SK-N-SH treated with all-trans-retinoic acid at 6 μM for 48 hours (cell line): Measurements from ENCODE around the gene FTO.

Source experiments
- ATAC-seq: fragments of 200-7000 bp; cut with Tn5 transposase; 3 replicates; pipeline ENCODE4 v1.9.1; 2020; ENCODE audit warnings: mild to moderate bottlenecking, moderate library complexity
- ARNTL ChIP-seq: fragments of 450-650 bp; formaldehyde crosslinking; IDR thresholded peaks from 2 replicates; pipeline ENCODE4 v1.5.0; 2020; ENCODE audit warnings: low read depth, mild to moderate bottlenecking, moderate library complexity, borderline replicate concordance
- BACH2 ChIP-seq: fragments of 250-450 bp; sonication (Bioruptor Pico); IDR thresholded peaks from 2 replicates; pipeline ENCODE4 v1.9.0; 2021; ENCODE audit warnings: mild to moderate bottlenecking, borderline replicate concordance
- CREB5 ChIP-seq: fragments of 250-450 bp; sonication (Bioruptor Pico); IDR thresholded peaks from 2 replicates; pipeline ENCODE4 v1.5.1; 2020; ENCODE audit warnings: low read depth, mild to moderate bottlenecking, moderate library complexity
- CSDC2 ChIP-seq: fragments of 250-450 bp; sonication (Bioruptor Pico); IDR thresholded peaks from 2 replicates; pipeline ENCODE4 v1.5.0; 2020; ENCODE audit warnings: mild to moderate bottlenecking, moderate library complexity
- CSRNP3 ChIP-seq: fragments of 250-450 bp; sonication (Bioruptor Pico); IDR thresholded peaks from 2 replicates; pipeline ENCODE4 v1.5.1; 2021; ENCODE audit warnings: mild to moderate bottlenecking, moderate library complexity
- ESRRG ChIP-seq: fragments of 250-450 bp; sonication (Bioruptor Pico); IDR thresholded peaks from 2 replicates; pipeline ENCODE4 v1.6.1; 2021; ENCODE audit warnings: mild to moderate bottlenecking
- GLIS3 ChIP-seq: fragments of 250-450 bp; sonication (Bioruptor Pico); IDR thresholded peaks from 2 replicates; pipeline ENCODE4 v1.5.0; 2020; ENCODE audit warnings: mild to moderate bottlenecking, moderate library complexity
- ISL1 ChIP-seq: fragments of 250-450 bp; sonication (Bioruptor Pico); IDR thresholded peaks from 2 replicates; pipeline ENCODE4 v2.1.2; 2022; ENCODE audit warnings: mild to moderate bottlenecking, moderate library complexity
- OSR1 ChIP-seq: fragments of 250-450 bp; sonication (Bioruptor Pico); IDR thresholded peaks from 2 replicates; pipeline ENCODE4 v1.8.0; 2022; ENCODE audit warnings: moderate library complexity, mild to moderate bottlenecking, inconsistent platforms
- RARB ChIP-seq: fragments of 250-450 bp; sonication (Bioruptor Pico); IDR thresholded peaks from 2 replicates; pipeline ENCODE4 v1.8.0; 2021; ENCODE audit warnings: mild to moderate bottlenecking, moderate library complexity
- SNAI2 ChIP-seq: fragments of 250-450 bp; sonication (Bioruptor Pico); IDR thresholded peaks from 2 replicates; pipeline ENCODE4 v1.5.0; 2020; ENCODE audit warnings: mild to moderate bottlenecking, moderate library complexity
- TCF4 ChIP-seq: fragments of 250-450 bp; sonication (Bioruptor Pico); IDR thresholded peaks from 2 replicates; pipeline ENCODE4 v1.8.0; 2021; ENCODE audit warnings: mild to moderate bottlenecking, moderate library complexity, borderline replicate concordance
- TOX ChIP-seq: fragments of 250-450 bp; sonication (Bioruptor Pico); IDR thresholded peaks from 2 replicates; pipeline ENCODE4 v1.8.0; 2021; ENCODE audit warnings: mild to moderate bottlenecking, moderate library complexity, borderline replicate concordance
- ZC3H10 ChIP-seq: fragments of 250-450 bp; sonication (Bioruptor Pico); IDR thresholded peaks from 2 replicates; pipeline ENCODE4 v1.5.1; 2021; ENCODE audit warnings: mild to moderate bottlenecking, moderate library complexity
- ZFP3 ChIP-seq: fragments of 250-450 bp; sonication (Bioruptor Pico); IDR thresholded peaks from 2 replicates; pipeline ENCODE4 v1.5.0; 2020; ENCODE audit warnings: mild to moderate bottlenecking, moderate library complexity
- ZFP30 ChIP-seq: fragments of 450-650 bp; formaldehyde crosslinking; IDR thresholded peaks from 2 replicates; pipeline ENCODE4 v1.5.0; 2022; ENCODE audit warnings: mild to moderate bottlenecking, moderate library complexity
- ZNF565 ChIP-seq: fragments of 450-650 bp; formaldehyde crosslinking; conservative IDR thresholded peaks from 2 replicates; pipeline ENCODE4 v1.5.0; 2020; ENCODE audit warnings: low read depth, mild to moderate bottlenecking, moderate library complexity
- ZNF70 ChIP-seq: fragments of 450-650 bp; formaldehyde crosslinking; IDR thresholded peaks from 2 replicates; pipeline ENCODE4 v1.5.0; 2020; ENCODE audit warnings: mild to moderate bottlenecking, moderate library complexity
- TF ChIP-seq, protein P1 (sequence below): fragments of 250-450 bp; sonication (Bioruptor Pico); IDR thresholded peaks from 2 replicates; pipeline ENCODE4 v1.8.0; 2021; ENCODE audit warnings: low read depth, mild to moderate bottlenecking, moderate library complexity, borderline replicate concordance
- TF ChIP-seq, protein P2 (sequence below): fragments of 250-450 bp; sonication (Bioruptor Pico); IDR thresholded peaks from 2 replicates; pipeline ENCODE4 v1.5.0; 2020; ENCODE audit warnings: mild to moderate bottlenecking, moderate library complexity
- TF ChIP-seq, protein P3 (sequence below): fragments of 250-450 bp; sonication (Bioruptor Pico); IDR thresholded peaks from 2 replicates; pipeline ENCODE4 v1.8.0; 2020; ENCODE audit warnings: mild to moderate bottlenecking, moderate library complexity, borderline replicate concordance

FTO gene

GRCh38 chr16:53668869-53669268 lies 35.1 kb upstream of the FTO start:
- no peak for ATAC-seq
- no peak for TF ChIP-seq ZFP30 (CRISPR knock-in tag)
- TF ChIP-seq, protein P1, sequence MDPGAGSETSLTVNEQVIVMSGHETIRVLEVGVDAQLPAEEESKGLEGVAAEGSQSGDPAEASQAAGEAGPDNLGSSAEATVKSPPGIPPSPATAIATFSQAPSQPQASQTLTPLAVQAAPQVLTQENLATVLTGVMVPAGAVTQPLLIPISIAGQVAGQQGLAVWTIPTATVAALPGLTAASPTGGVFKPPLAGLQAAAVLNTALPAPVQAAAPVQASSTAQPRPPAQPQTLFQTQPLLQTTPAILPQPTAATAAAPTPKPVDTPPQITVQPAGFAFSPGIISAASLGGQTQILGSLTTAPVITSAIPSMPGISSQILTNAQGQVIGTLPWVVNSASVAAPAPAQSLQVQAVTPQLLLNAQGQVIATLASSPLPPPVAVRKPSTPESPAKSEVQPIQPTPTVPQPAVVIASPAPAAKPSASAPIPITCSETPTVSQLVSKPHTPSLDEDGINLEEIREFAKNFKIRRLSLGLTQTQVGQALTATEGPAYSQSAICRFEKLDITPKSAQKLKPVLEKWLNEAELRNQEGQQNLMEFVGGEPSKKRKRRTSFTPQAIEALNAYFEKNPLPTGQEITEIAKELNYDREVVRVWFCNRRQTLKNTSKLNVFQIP (CRISPR knock-in tag) = no peak
- no peak for TF ChIP-seq ZC3H10
- TF ChIP-seq CREB5 (CRISPR knock-in tag) = no peak

- no peak for ATAC-seq
- no peak for TF ChIP-seq OSR1 (CRISPR knock-in tag)
- no peak for TF ChIP-seq CSDC2 (CRISPR knock-in tag)
- no peak for TF ChIP-seq ZFP3 (CRISPR knock-in tag)
- no peak for TF ChIP-seq BACH2 (CRISPR knock-in tag)
Observed at GRCh38 chr16:53672461-53672860, 31.5 kb upstream of the FTO start.

DNA sequence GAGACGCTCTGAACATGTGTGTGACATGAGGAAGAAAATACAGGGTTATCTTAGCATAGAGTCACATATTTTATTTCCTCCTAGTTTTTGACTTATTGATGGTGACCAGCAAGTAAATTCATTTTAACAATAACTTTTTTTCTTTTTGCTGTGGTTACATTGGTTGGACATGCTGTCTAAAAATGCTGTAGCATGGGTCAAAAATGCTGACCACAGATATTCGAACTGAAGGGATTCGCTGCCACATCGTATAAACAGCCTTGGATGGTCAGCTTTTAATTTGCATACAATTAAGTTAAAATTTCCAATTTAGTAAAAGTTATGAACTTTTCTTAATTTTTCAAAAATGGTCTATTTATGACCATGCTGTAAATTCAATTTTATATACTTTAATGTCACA lies 30.8 kb upstream of the FTO start:
- no peak for ATAC-seq
- TF ChIP-seq OSR1 (CRISPR knock-in tag) = no peak
- no peak for TF ChIP-seq ZNF70
- TF ChIP-seq CREB5 (CRISPR knock-in tag) = no peak
- no peak for TF ChIP-seq ISL1
- no peak for TF ChIP-seq RARB (CRISPR knock-in tag)
- TF ChIP-seq CSDC2 (CRISPR knock-in tag) = no peak
- no peak for TF ChIP-seq ZNF565 (CRISPR knock-in tag)
- TF ChIP-seq, protein P2, sequence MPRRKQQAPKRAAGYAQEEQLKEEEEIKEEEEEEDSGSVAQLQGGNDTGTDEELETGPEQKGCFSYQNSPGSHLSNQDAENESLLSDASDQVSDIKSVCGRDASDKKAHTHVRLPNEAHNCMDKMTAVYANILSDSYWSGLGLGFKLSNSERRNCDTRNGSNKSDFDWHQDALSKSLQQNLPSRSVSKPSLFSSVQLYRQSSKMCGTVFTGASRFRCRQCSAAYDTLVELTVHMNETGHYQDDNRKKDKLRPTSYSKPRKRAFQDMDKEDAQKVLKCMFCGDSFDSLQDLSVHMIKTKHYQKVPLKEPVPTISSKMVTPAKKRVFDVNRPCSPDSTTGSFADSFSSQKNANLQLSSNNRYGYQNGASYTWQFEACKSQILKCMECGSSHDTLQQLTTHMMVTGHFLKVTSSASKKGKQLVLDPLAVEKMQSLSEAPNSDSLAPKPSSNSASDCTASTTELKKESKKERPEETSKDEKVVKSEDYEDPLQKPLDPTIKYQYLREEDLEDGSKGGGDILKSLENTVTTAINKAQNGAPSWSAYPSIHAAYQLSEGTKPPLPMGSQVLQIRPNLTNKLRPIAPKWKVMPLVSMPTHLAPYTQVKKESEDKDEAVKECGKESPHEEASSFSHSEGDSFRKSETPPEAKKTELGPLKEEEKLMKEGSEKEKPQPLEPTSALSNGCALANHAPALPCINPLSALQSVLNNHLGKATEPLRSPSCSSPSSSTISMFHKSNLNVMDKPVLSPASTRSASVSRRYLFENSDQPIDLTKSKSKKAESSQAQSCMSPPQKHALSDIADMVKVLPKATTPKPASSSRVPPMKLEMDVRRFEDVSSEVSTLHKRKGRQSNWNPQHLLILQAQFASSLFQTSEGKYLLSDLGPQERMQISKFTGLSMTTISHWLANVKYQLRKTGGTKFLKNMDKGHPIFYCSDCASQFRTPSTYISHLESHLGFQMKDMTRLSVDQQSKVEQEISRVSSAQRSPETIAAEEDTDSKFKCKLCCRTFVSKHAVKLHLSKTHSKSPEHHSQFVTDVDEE (CRISPR knock-in tag) = no peak
- TF ChIP-seq, all 23 proteins: peak for 0

DNA sequence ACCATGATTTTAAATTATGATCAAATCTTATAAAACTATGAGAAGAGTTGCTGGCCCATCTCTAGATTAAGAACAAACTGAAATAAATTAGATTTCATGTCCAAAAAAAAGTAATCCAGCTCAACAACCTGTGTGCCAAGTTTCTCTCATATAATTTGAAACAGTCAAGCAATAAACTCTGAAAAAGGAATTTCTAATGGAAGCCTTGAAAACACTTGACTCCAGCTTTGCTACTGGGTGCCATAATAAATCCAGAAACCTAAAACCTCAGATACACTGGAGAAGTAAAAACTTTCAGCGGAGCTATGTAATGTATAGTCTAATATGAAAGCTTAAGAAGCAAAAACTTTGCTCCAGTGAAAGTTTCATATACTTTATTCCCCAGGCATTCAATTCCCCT lies 25.8 kb upstream of the FTO start:
- ATAC-seq = no peak
- TF ChIP-seq ZNF565 (CRISPR knock-in tag) (no peak), ZNF70 (no peak), GLIS3 (CRISPR knock-in tag) (no peak), RARB (CRISPR knock-in tag) (no peak), ZFP3 (CRISPR knock-in tag) (no peak), ZFP30 (CRISPR knock-in tag) (no peak), BACH2 (CRISPR knock-in tag) (no peak), ESRRG (CRISPR knock-in tag) (no peak), ZC3H10 (no peak), ARNTL (CRISPR knock-in tag) (no peak), ISL1 (no peak)

DNA sequence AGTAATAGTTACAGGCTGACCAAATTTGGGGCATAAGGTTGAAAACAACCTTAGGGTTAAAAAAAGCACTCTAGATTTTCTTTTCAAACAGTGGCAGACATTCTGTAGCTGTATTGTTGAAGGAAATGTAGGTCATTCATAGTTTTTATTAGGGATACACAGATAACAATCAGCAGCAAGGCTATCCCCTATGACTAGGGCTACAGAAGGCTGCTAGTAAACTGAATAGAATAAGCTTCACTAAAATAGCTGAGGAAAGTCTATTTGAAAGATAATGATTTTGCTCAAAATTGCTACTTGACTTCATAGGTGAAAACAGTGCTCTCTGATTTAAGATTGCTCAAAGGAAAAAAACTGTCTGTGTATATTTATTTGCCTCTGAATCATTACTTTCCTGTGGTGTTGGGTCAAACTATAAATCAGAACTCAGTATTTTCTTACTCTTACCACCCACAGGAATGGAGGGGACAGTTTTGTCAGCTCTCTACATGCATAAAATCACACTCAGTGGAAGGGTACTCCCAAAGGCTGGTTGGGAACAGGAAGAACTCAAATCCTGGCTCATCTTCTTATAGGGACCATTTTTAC lies 25.1 kb upstream of the FTO start:
- no peak for ATAC-seq
- TF ChIP-seq OSR1 (CRISPR knock-in tag) = no peak
- no peak for TF ChIP-seq TOX (CRISPR knock-in tag)
- TF ChIP-seq SNAI2 (CRISPR knock-in tag) = no peak
- no peak for TF ChIP-seq TCF4 (CRISPR knock-in tag)
- no peak for TF ChIP-seq RARB (CRISPR knock-in tag)
- no peak for TF ChIP-seq ZC3H10
- no peak for TF ChIP-seq BACH2 (CRISPR knock-in tag)
- TF ChIP-seq, protein P3, sequence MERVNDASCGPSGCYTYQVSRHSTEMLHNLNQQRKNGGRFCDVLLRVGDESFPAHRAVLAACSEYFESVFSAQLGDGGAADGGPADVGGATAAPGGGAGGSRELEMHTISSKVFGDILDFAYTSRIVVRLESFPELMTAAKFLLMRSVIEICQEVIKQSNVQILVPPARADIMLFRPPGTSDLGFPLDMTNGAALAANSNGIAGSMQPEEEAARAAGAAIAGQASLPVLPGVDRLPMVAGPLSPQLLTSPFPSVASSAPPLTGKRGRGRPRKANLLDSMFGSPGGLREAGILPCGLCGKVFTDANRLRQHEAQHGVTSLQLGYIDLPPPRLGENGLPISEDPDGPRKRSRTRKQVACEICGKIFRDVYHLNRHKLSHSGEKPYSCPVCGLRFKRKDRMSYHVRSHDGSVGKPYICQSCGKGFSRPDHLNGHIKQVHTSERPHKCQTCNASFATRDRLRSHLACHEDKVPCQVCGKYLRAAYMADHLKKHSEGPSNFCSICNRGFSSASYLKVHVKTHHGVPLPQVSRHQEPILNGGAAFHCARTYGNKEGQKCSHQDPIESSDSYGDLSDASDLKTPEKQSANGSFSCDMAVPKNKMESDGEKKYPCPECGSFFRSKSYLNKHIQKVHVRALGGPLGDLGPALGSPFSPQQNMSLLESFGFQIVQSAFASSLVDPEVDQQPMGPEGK (CRISPR knock-in tag) = no peak
- no peak for TF ChIP-seq CSRNP3
- no peak for TF ChIP-seq ESRRG (CRISPR knock-in tag)
